GM21717 (cell line): ENCODE data around the gene SCYL1.
"Not testable (repeated sequence)": the region's sequence is repeated elsewhere in the genome, so short reads cannot be mapped to it uniquely, and the experiment has no call there.

ENCODE experiments used
- ATAC-seq: cut with Tn5 transposase; IDR thresholded peaks from one replicate; pipeline ENCODE4 v1.9.1; 2021; ENCODE audit warnings: mild to moderate bottlenecking, moderate library complexity; ENCODE audit not compliant: unreplicated experiment

Gene SCYL1

DNA sequence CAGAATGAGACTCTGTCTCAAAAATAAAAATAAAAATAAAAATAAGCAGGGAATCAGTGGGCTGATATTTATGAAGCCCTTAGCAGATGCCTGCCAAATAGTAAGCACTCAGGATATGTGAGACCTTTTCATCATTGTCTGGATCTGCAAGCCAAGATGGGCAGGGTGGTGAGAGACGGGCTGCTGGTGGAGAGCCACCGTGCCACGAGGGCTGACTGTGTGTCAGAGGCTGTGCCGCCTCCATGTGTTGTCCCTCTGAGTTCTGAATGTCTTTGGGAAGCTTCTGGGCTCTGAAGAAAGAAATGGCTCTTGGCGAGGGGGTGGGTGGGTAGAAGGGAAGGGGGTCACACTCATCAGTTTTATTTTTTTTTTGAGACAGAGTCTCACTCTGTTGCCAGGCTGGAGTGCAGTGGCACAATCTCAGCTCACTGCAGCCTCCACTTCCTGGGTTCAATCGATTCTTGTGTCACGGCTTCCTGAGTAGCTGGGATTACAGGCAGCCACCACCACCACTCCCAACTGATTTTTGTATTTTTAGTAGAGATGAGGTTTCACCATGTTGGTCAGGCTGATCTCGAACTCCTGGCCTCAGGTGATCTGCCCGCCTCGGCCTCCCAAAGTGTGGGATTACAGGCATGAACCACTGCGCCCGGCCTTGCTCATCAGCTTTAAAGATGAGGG lies 40.1 kb downstream of the SCYL1 start:
- ATAC-seq, result not testable (repeated sequence)

DNA sequence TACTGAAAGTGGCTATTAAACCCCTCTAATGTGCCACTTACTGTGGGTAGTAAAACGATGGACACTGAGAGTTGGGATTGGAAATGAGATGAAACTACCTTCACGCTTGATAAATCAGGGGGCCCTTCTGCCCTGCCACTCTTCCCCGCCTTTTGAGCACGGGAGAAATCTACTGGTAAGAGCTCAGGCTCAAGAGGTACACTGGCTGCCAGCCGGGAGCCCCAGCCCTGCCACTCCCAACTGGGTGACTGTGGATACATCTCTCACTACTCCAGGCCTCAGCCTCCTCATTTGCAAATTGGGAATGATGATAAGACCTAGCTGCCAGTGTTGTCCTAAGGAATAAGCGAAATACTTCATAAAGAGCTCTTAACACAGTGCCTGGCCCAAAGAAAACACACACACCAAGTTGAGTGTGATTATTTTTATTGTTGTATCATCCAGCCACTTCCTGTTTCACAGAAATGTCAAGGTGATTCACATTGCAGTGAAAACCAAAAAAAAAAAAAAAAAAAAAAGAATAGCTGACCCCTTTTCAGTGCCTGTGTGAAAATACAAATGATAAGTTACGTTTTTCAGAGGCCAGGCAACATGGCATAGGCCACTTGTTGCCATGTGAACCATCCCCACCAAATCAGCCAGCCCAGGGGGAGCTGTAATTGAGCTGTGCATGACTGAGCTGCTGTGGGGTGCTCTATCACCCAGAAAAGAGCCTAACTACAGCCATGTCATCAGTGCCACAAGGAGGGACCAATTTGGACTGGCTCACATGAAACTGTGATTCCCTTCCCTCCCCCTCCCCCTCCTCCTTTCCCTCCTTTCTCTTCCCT lies 41.0 kb downstream of the SCYL1 start:
- ATAC-seq, result no peak

DNA sequence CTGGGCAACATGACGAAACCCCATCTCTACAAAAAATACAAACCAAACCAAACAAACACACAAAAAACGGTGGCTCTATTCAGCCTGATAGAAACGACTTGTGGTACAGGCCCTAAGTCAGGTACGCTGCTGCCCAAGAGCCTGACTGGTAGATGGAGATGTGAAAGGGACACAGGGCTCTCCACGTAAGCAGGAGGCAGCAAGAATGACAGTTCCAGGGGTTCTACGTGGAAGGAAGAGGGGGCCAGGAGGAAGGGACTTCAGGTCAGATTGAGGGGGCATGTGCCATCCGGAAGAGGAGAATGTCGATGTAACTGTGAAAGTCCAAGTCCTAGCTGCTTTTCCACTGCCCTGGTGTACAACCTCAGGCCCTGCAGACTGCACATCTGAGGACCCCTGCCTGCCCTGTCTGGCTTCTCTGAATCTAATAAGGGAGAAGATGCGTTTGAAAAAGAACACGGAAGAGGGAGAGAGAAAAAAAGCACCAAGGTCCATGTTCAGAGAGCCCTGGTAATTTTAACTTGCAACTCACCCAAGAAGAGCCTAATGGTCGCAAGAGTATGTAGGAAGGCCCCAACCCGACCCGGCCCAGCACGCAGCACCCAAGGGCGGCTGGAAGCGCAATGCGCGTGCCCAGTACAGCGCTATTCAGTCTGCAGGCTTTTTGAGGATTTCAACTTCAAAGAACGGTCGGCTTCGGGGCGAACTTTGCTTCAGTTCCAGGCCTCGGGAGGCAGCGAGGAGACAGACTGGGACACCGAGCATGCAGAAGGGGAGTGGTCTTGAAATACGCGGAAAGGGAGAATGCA lies 44.5 kb downstream of the SCYL1 start:
- ATAC-seq, result peak; percentile 7

- ATAC-seq, result peak; percentile 41
These were observed 45.4 kb downstream of the SCYL1 start, which contains the start of gene ZNRD2 for GRCh38 chr11:65569973-65570918. ZNRD2 (plus strand) TSS chr11:65570477; CDS start chr11:65570492, 15 bp downstream.

GRCh38 chr11:65571420-65571819 lies 46.5 kb downstream of the SCYL1 start:
- ATAC-seq, result no peak

- ATAC-seq, result no peak
These were observed 47.1 kb downstream of the SCYL1 start for GRCh38 chr11:65571940-65572339.

GRCh38 chr11:65572356-65573051 lies 47.6 kb downstream of the SCYL1 start, which contains the start of gene FAM89B:
FAM89B (plus strand) TSS chr11:65572538; CDS start chr11:65572670, 132 bp downstream.
- no peak for ATAC-seq

GRCh38 chr11:65573391-65574079 lies 48.7 kb downstream of the SCYL1 start:
- ATAC-seq, result no peak

GRCh38 chr11:65574109-65574810 lies 49.4 kb downstream of the SCYL1 start:
- ATAC-seq, result peak; percentile 27

GRCh38 chr11:65574811-65575567 lies 50.1 kb downstream of the SCYL1 start:
- ATAC-seq, result no peak

GRCh38 chr11:65575568-65576231 lies 50.8 kb downstream of the SCYL1 start, which contains the start of gene EHBP1L1:
EHBP1L1 (plus strand) TSS chr11:65576053; CDS start chr11:65576303, 250 bp downstream.
- no peak for ATAC-seq

DNA sequence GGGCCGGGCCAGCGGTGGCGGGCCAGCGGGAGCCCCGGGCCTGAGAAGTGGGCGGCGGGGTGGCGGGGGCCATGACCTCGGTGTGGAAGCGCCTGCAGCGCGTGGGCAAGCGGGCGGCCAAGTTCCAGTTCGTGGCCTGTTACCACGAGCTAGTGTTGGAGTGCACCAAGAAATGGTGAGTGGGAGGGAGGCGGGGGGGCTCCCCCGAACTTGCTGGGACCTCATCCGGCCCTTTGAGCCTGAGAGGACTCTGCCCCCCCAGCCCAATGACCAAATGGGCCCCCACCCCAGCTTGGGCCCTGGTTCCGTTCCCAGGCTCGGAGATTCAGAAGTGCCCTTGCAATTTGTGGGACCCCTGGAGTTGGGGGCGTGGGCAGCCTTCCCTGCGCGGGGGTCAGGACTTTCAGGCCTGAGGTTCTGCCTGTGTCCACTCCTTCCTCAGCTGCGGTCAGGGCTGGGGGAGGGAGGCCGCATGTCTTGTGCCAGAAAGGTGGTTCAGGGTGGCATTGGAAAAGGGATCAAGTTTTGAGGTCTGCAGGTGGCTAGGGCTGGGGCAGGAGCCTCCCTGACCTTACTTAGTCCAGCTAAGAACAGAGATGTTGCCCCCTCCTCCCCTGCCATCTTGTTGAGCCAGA lies 51.5 kb downstream of the SCYL1 start:
- ATAC-seq, result no peak

GRCh38 chr11:65576867-65577755 lies 52.2 kb downstream of the SCYL1 start:
- no peak for ATAC-seq

DNA sequence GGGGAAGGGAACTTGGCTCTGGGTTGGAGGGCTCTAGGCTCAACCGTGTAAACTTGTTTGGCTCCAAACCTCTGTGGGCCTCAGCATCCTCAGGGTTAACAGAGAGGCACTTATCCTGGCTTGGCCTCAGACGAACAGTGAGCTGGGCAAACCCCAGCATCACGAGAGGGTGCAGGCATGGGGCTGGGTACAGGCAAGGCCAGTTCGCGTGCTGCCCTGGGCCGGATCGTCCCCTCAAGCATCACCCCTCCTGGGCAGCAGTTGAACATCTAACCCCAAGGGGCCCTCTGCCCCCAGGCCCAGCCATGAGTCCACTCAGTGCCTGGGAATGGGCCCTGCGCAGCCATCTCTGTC lies 52.9 kb downstream of the SCYL1 start:
- ATAC-seq, result no peak

DNA sequence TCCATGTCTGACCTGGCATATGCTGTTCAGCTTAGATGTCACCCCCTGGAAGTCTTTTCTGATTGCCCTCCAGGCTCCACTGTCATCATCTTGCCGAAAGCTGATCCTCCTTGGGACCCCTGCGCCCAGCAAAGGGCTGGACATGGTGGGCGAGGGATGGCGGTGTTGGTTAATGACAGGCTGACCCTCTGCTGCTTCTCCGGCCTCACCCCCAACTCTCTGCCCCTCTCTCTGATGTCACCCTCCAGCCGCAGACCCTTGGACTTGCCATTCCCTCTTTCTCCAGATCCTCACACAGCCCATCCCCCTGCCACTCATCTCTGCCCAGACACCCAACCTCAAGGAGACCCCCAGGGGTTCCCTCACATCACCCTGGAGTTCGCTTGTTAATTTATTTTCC lies 53.3 kb downstream of the SCYL1 start:
- no peak for ATAC-seq

- no peak for ATAC-seq
These were observed 53.8 kb downstream of the SCYL1 start for GRCh38 chr11:65578667-65579066.
